IMR-90 (cell line): ENCODE results near the gene CARD14. TPM values are rescaled to one million over a fixed set of nuclear protein-coding genes. Genes with fewer than 3 reads are reported as not detected.

Experiments used
- ATAC-seq: fragments of 200-7000 bp; cut with Tn5 transposase; 2 replicates; pipeline ENCODE4 v1.9.1; 2020; ENCODE audit warnings: low read depth, mild to moderate bottlenecking, moderate library complexity
- BruUV-seq: library from RNA; stranded (reverse); fragments of 400-500 nt; replicated peaks from 2 replicates; lab custom pipeline; 2021; lab: Mats Ljungman, UMichigan
- CTCF ChIA-PET: fragments of 300-600 bp; formaldehyde crosslinking; extraction: SDS; loops from one replicate; lab custom pipeline; 2021; ENCODE audit warnings: antibody characterized with exemption; lab: Yijun Ruan, JAX
- POLR2A ChIA-PET: fragments of 300-600 bp; sonication (Branson Sonifier 250); formaldehyde crosslinking; loops from one replicate; lab custom pipeline; 2022; ENCODE audit warnings: antibody characterized with exemption; ENCODE audit not compliant: unreplicated experiment; lab: Charles Lee
- DNase-seq: peaks from one replicate; pipeline ENCODE4 v3.0.0; 2013
- H2AFZ ChIP-seq: replicated peaks from 2 replicates; pipeline ENCODE3; 2013; ENCODE audit warnings: low read length, mild to moderate bottlenecking; ENCODE audit not compliant: poor library complexity
- H2AK5ac ChIP-seq: 2 replicates; pipeline ENCODE4 v1.6.1; 2013; ENCODE audit warnings: low read depth, low read length, inconsistent platforms
- H2AK9ac ChIP-seq: replicated peaks from 2 replicates; pipeline ENCODE3; 2013; ENCODE audit warnings: mild to moderate bottlenecking, low read depth, low read length, moderate library complexity; ENCODE audit not compliant: poor library complexity
- H2BK120ac ChIP-seq: 2 replicates; pipeline ENCODE4 v1.6.1; 2013; ENCODE audit warnings: low read depth, low read length, inconsistent platforms
- H2BK15ac ChIP-seq: 3 replicates; pipeline ENCODE4 v1.6.1; 2013; ENCODE audit warnings: low read depth, low read length, inconsistent platforms
- H2BK20ac ChIP-seq: 2 replicates; pipeline ENCODE4 v1.6.1; 2013; ENCODE audit warnings: low read depth, mild to moderate bottlenecking, inconsistent platforms, low read length, moderate library complexity
- H2BK5ac ChIP-seq: 2 replicates; pipeline ENCODE4 v1.6.1; 2013; ENCODE audit warnings: mild to moderate bottlenecking, low read depth, low read length, inconsistent platforms; ENCODE audit not compliant: poor library complexity, severe bottlenecking
- H3K14ac ChIP-seq: replicated peaks from 2 replicates; pipeline ENCODE4 v1.6.1; 2013; ENCODE audit warnings: low read depth, low read length, inconsistent platforms
- H3K18ac ChIP-seq: 2 replicates; pipeline ENCODE4 v1.6.1; 2013; ENCODE audit warnings: low read depth, low read length, control low read depth
- H3K23ac ChIP-seq: 2 replicates; pipeline ENCODE4 v1.6.1; 2013; ENCODE audit warnings: low read depth, low read length, inconsistent platforms
- H3K27ac ChIP-seq: 2 replicates; pipeline ENCODE4 v1.5.1; 2013; ENCODE audit warnings: mild to moderate bottlenecking, control low read depth, low read length; ENCODE audit not compliant: insufficient read depth
- H3K27me3 ChIP-seq: 2 replicates; pipeline ENCODE4 v1.6.1; 2013; ENCODE audit warnings: low read length; ENCODE audit not compliant: control insufficient read depth, insufficient read depth
- H3K36me3 ChIP-seq: 2 replicates; pipeline ENCODE4 v1.6.1; 2013; ENCODE audit warnings: low read length, mixed read lengths; ENCODE audit not compliant: control insufficient read depth, insufficient read depth
- H3K4ac ChIP-seq: 2 replicates; pipeline ENCODE4 v1.6.1; 2013; ENCODE audit warnings: low read depth, low read length, inconsistent platforms
- H3K4me1 ChIP-seq: 2 replicates; pipeline ENCODE4 v1.6.1; 2013; ENCODE audit warnings: low read length, mixed read lengths; ENCODE audit not compliant: control insufficient read depth, insufficient read depth
- H3K4me2 ChIP-seq: 2 replicates; pipeline ENCODE4 v1.6.1; 2013; ENCODE audit warnings: low read depth, mild to moderate bottlenecking, control low read depth, low read length, moderate library complexity
- H3K4me3 ChIP-seq: 2 replicates; pipeline ENCODE4 v1.5.1; 2013; ENCODE audit warnings: low read depth, mild to moderate bottlenecking, control low read depth, low read length, moderate library complexity; ENCODE audit not compliant: insufficient read depth
- H3K56ac ChIP-seq: 2 replicates; pipeline ENCODE4 v1.6.1; 2013; ENCODE audit warnings: low read length, inconsistent platforms; ENCODE audit not compliant: insufficient read depth; ENCODE audit errors: extremely low read depth
- H3K79me1 ChIP-seq, 2 experiments: 2 replicates each; pipeline ENCODE4 v1.6.1; 2013; ENCODE audit warnings: low read length in 2 of 2, inconsistent platforms in 1 of 2, low read depth in 1 of 2
- H3K9ac ChIP-seq: 2 replicates; pipeline ENCODE4 v1.6.1; 2013; ENCODE audit warnings: low read depth, low read length, control low read depth
- H3K9me1 ChIP-seq: 2 replicates; pipeline ENCODE4 v1.6.1; 2013; ENCODE audit warnings: low read length, inconsistent platforms; ENCODE audit not compliant: insufficient read depth
- H3K9me3 ChIP-seq: 2 replicates; pipeline ENCODE4 v1.6.1; 2013; ENCODE audit warnings: low read length; ENCODE audit not compliant: control insufficient read depth, insufficient read depth
- H4K20me1 ChIP-seq: 2 replicates; pipeline ENCODE4 v1.6.1; 2013; ENCODE audit warnings: low read length, inconsistent platforms; ENCODE audit not compliant: insufficient read depth
- H4K5ac ChIP-seq: 2 replicates; pipeline ENCODE4 v1.6.1; 2013; ENCODE audit warnings: mild to moderate bottlenecking, low read depth, low read length, control low read depth
- H4K8ac ChIP-seq, 2 experiments: 2 replicates each; pipeline ENCODE4 v1.6.1; 2013; ENCODE audit warnings: low read depth in 2 of 2, low read length in 2 of 2, control low read depth in 1 of 2, inconsistent platforms in 1 of 2
- H4K91ac ChIP-seq: 2 replicates; pipeline ENCODE4 v1.6.1; 2013; ENCODE audit warnings: low read depth, low read length, inconsistent platforms; ENCODE audit not compliant: insufficient read depth
- ELK1 ChIP-seq: fragments of 150-350 bp; IDR thresholded peaks from 2 replicates; pipeline ENCODE4 v1.6.1; 2016; ENCODE audit warnings: low read depth, mild to moderate bottlenecking, low read length, moderate library complexity, borderline replicate concordance
- FOS ChIP-seq: fragments of 150-350 bp; IDR thresholded peaks from 2 replicates; pipeline ENCODE4 v1.6.1; 2016; ENCODE audit warnings: low read depth, low read length
- POLR2A ChIP-seq: IDR thresholded peaks from 2 replicates; pipeline ENCODE4 v1.6.1; 2012; ENCODE audit warnings: mild to moderate bottlenecking, low read depth, low read length
- RAD21 ChIP-seq: IDR thresholded peaks from 2 replicates; pipeline ENCODE4 v1.6.1; 2012; ENCODE audit warnings: low read length, improper control_type of control experiment
- RFX5 ChIP-seq: IDR thresholded peaks from 2 replicates; pipeline ENCODE4 v1.8.0; 2012; ENCODE audit warnings: low read depth, mild to moderate bottlenecking, low read length, moderate library complexity
- SMC3 ChIP-seq: fragments of 150-350 bp; IDR thresholded peaks from 2 replicates; pipeline ENCODE4 v1.6.1; 2016; ENCODE audit warnings: low read depth, mild to moderate bottlenecking, antibody characterized with exemption, low read length, moderate library complexity
- WGBS, 2 experiments: methylation state at CpG; one replicate each; pipeline versions ENCODE4 v1.1.5 to v1.1.7; 2013; ENCODE audit warnings: missing lambda C conversion rate in 2 of 2; ENCODE audit not compliant: insufficient read length in 1 of 2; ENCODE audit errors: extremely low coverage in 2 of 2; 5-methylcytosine and 5-hydroxymethylcytosine counted together
- dilution Hi-C: fragments of 300-500 bp; cut with HindIII; formaldehyde crosslinking; loops from one replicate; pipeline ENCODE4 v1.14.3; 2018; ENCODE audit warnings: low sequenced_read_pairs; ENCODE audit not compliant: unreplicated experiment
- in situ Hi-C: fragments of 300-500 bp; cut with MboI; formaldehyde crosslinking; loops from 3 replicates; pipeline ENCODE4 v1.14.3; 2019; ENCODE audit warnings: low sequenced_read_pairs, inconsistent platforms, mixed read lengths
- intact Hi-C: fragments of 100-400 bp; cut with micrococcal nuclease; formaldehyde crosslinking; loops from 2 replicates; pipeline ENCODE4 v1.10.0; 2022
- polyA plus RNA-seq, 3 experiments: library from polyadenylated mRNA; depleted of rRNA; stranded (reverse); fragments of >200 nt; gene quantifications; 2 replicates each; pipeline ENCODE4 v1.2.3, GENCODE V29; 2012; ENCODE audit warnings: low replicate concordance in 1 of 3
- total RNA-seq: library from RNA; depleted of rRNA; stranded (reverse); fragments of >200 nt; gene quantifications from 2 replicates; pipeline ENCODE4 v1.2.3, GENCODE V29; 2012

Gene CARD14
- total and polyA plus RNA-seq, 2 of the 4 experiments (the other 2 are of a cell fraction), result not detected

- Histone ChIP-seq H4K5ac (no peak overlapping the region), H2BK5ac (no peak overlapping the region), H4K8ac (no peak overlapping the region), H3K4me3 (no peak overlapping the region), H3K4me2 (no peak overlapping the region), H3K14ac (no peak overlapping the region), H3K56ac (no peak overlapping the region), H3K27me3 (no peaks in the 10 kb centered on the region), H3K27ac (no peak overlapping the region), H3K9me1 (peaks cover 5% of the 10 kb centered on the region; the same call in 1 of the 2 replicates), H3K4ac (no peak overlapping the region), H3K4me1 (no peaks in the 10 kb centered on the region), H2AK9ac (no peak overlapping the region), H3K23ac (no peak overlapping the region), H3K18ac (no peak overlapping the region), H3K79me1 (no peaks in the 10 kb centered on the region), H4K91ac (no peak overlapping the region), H3K9me3 (no peaks in the 10 kb centered on the region), H4K20me1 (no peaks in the 10 kb centered on the region; the same call in none of the 2 replicates), H2AK5ac (no peak overlapping the region), H2BK120ac (no peak overlapping the region), H2BK15ac (no peak overlapping the region), H2AFZ (no peak overlapping the region), H2BK20ac (no peak overlapping the region), H3K36me3 (peaks cover 24% of the 10 kb centered on the region), H3K9ac (no peak overlapping the region)
- TF ChIP-seq RAD21 (no peak), POLR2A (no peak), FOS (no peak), SMC3 (no peak), ELK1 (no peak), RFX5 (no peak)
- BruUV-seq, result no TSS peak
- dilution Hi-C loops, result no loop called here
- DNase-seq, result no peak
- ATAC-seq, result no peak
- WGBS, 2 experiments, result 80% methylated on average over 8 of the region's 13 CpGs; no CpG with 5 or more reads in 1 of the 2 experiments
- in situ Hi-C loops, result no loop called here
- intact Hi-C loops, result no loop called here
- ChIA-PET CTCF (no interaction called here), POLR2A (interaction anchor here (0.5 to 0.7 kb wide), 2 partner anchors 10 to 195 kb away, joined by 3 to 4 read pairs; no protein-coding TSS in a partner anchor)
Measured at GRCh38 chr17:80205811-80206210, 36.0 kb downstream of the CARD14 start.
